Smooth muscle cell of bladder (primary cell): ENCODE data around the gene TSPAN8. TPM values are rescaled to one million over a fixed set of nuclear protein-coding genes. Genes with fewer than 3 reads are reported as not detected.

Experiments
- total RNA-seq: library from RNA; depleted of rRNA; stranded (reverse); fragments of >200 nt; gene quantifications from 2 replicates; pipeline ENCODE4 v1.2.3, GENCODE V29; 2014

TSPAN8 gene
- 0.43 and 4.0 TPM in 2 replicates for total RNA-seq

GRCh38 chr12:71157601-71158233 is at the start of gene TSPAN8:
Gene TSPAN8 (minus strand): TSS chr12:71157999. CDS start chr12:71157678, 321 bp downstream.

Other genes with a start within 250 kb of the TSPAN8 start
- gene PTPRR, start 237.3 kb downstream of the TSPAN8 start, total RNA-seq: under 0.01 and 0.09 TPM in 2 replicates